GM21381 (cell line): ENCODE measurements around the gene RGL2.
A peak's percentile ranks its signal among the peaks of the same experiment; 100 is the strongest.

Experiments
- ATAC-seq: cut with Tn5 transposase; IDR thresholded peaks from one replicate; pipeline ENCODE4 v1.9.1; 2021; ENCODE audit warnings: mild to moderate bottlenecking, moderate library complexity; ENCODE audit not compliant: unreplicated experiment

The RGL2 gene

GRCh38 chr6:33247977-33248642, 50.6 kb downstream of the RGL2 start:
- peak; percentile 33 for ATAC-seq

DNA sequence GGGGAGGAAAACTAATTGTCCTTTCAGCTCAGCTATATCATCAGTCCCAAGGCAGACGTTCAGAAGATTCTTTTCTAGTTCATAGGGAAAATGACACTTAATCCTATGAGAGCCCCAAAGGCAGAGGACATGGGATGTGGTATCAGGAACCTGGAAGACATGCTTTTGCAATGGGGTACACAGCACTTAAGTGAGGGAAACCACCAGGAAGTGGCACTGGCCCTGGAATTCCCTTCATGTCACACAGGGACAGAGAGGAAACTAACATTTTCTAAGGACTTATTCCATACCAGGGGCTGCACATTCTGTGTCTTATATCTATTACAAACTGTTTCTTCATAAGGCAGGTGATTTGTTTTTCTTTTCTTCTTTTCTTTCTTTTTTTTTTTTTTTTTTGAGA, 55.3 kb downstream of the RGL2 start:
- ATAC-seq = no peak

DNA sequence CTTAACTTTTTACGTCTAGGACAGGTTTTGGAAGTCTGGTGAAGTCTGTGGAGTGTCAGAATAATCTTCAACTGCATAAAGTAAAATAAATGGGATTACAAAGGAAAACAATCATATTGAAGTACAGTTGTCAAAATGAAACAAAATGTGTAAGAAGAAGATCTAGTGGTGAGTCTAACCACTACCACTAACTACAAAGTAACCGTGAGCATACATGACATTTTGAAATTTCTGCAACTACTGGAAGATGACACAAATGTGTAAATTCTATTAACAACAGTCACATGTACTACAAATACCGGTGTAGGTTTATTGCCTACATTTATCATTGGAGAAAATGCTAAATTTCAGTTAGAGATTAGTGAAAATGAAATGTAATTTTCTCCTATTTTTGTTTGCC, 56.8 kb downstream of the RGL2 start:
- ATAC-seq = no peak
